Measurements from ENCODE around the gene DPM3. TPM values are rescaled to one million over a fixed set of nuclear protein-coding genes. Genes with fewer than 3 reads are reported as not detected.

Gene DPM3
- total and polyA plus RNA-seq, 2 experiments from 2014 or later, result 102 to 105 TPM

DNA sequence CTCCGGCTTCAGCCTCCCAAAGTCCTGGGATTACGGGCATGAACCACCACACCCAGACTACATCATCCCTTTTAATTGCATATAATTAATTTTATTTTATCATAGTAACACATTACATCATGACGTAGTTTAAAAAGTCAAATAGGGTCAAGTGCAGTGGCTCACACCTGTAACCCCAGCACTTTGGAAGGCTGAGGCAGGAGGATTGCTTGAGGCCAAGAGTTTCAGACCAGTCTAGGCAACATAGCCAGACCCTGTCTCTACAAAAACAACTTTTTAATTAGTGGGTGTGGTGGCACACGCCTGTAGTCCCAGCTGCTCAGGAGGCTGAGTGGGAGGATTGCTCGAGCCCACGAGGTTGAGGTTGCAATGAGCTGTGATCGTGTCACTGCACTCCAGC, 41.0 kb downstream of the DPM3 start:
- Histone ChIP-seq H3K4me1 (ENCODE audit: low read depth) (peaks cover 7% of the 10 kb centered on the region), H3K27me3 (no peaks in the 10 kb centered on the region), H3K36me3 (no peaks in the 10 kb centered on the region), H3K4me3 (no peak overlapping the region), H3K27ac (no peak overlapping the region), H3K9me3 (ENCODE audit: low read depth) (no peaks in the 10 kb centered on the region)
- TF ChIP-seq, protein P1, sequence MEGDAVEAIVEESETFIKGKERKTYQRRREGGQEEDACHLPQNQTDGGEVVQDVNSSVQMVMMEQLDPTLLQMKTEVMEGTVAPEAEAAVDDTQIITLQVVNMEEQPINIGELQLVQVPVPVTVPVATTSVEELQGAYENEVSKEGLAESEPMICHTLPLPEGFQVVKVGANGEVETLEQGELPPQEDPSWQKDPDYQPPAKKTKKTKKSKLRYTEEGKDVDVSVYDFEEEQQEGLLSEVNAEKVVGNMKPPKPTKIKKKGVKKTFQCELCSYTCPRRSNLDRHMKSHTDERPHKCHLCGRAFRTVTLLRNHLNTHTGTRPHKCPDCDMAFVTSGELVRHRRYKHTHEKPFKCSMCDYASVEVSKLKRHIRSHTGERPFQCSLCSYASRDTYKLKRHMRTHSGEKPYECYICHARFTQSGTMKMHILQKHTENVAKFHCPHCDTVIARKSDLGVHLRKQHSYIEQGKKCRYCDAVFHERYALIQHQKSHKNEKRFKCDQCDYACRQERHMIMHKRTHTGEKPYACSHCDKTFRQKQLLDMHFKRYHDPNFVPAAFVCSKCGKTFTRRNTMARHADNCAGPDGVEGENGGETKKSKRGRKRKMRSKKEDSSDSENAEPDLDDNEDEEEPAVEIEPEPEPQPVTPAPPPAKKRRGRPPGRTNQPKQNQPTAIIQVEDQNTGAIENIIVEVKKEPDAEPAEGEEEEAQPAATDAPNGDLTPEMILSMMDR (IDR thresholded peaks at IDR 0.05; ENCODE audit: low read depth, low read length), result no peak
- DNase-seq (ENCODE audit: low read depth in 1 of 2, low spot score in 1 of 2), result no peak

DNA sequence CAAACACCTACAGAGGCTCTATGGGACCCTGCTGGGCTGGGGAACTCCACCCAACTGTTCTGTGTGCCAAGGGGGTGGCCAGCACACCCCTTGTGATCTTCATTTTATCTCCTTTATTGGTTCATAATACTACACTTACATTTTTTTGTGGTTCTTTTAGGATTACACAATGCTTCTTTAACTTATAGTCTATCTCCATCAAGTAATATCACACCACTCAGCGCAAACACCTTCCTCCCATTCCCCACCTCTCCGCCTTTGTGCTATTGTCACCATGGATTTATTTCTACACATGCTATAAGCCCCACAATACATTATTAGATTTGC, 45.7 kb downstream of the DPM3 start:
- H3K4me1 ChIP-seq (ENCODE audit: low read depth), result peaks cover 14% of the 10 kb centered on the region
- no peaks in the 10 kb centered on the region for H3K36me3 ChIP-seq
- no peak overlapping the region for H3K4me3 ChIP-seq
- TF ChIP-seq, protein P1 (IDR thresholded peaks at IDR 0.05; ENCODE audit: low read depth, low read length), result no peak
- no peak for DNase-seq (ENCODE audit: low read depth in 1 of 2, low spot score in 1 of 2)
- H3K9me3 ChIP-seq (ENCODE audit: low read depth), result no peaks in the 10 kb centered on the region
- peak overlapping the region; percentile 84 for H3K27ac ChIP-seq
- H3K27me3 ChIP-seq, result no peaks in the 10 kb centered on the region

DNA sequence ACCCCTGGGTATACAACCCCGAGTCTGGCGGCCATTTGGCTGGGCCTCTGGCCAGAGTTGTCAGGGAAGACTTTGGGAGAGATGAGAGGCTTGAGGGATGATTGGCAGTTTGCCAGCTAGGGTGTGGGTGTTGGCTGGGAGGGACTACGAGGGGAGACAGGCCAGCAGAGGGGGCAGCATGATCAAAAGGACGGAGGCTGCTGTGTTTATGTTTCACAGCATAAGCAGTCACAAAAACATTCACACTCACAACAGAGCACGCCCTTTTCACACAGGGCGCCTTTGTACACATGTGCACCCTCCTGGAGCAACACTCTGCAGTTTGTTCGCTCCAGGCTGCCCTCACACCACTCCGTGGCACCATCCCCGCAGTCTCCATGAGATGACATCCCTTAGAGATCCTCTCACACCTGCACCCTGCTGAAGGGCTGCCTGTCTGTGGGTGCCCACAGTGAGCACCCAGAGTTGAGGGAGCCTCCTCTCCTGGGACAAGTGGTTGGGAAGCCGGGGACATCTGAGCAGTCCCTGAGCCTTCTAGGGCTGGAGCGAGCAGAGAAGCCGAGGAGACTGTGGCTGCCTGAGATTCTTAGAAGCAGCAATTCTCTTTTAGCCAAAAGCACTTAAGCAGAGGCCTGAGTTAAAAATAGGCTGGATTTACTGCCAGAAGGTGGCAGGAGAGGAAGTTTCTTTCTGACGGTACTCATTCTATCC, 46.3 kb downstream of the DPM3 start:
- no peaks in the 10 kb centered on the region for H3K36me3 ChIP-seq
- TF ChIP-seq, protein P1 (IDR thresholded peaks at IDR 0.05; ENCODE audit: low read depth, low read length), result peak; percentile 54
- peaks cover 14% of the 10 kb centered on the region for H3K4me1 ChIP-seq (ENCODE audit: low read depth)
- no peaks in the 10 kb centered on the region for H3K27me3 ChIP-seq
- no peaks in the 10 kb centered on the region for H3K9me3 ChIP-seq (ENCODE audit: low read depth)
- H3K27ac ChIP-seq, result peak overlapping the region; percentile 84
- no peak overlapping the region for H3K4me3 ChIP-seq
- DNase-seq (ENCODE audit: low read depth in 1 of 2, low spot score in 1 of 2), result peak; percentile 74 to 82

DNA sequence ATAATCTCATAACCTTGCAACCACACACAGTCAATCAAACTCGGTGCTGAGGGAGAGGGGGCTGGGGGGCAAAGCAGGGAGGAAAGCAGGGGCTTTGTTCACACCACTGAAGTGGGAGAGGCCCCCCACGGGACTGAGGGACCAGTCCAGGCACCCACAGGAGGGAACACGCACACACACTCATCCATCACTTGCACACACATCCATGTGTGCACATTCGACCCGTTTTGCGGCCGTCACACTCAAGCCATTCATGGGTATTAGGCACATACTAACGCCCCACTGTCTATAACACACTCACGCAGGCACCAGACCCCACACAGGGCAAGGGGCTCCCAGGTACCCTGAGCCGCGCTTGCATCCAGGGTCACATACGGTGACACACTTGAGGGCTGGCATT, 47.7 kb downstream of the DPM3 start:
- peaks cover 16% of the 10 kb centered on the region for H3K4me1 ChIP-seq (ENCODE audit: low read depth)
- no peak overlapping the region for H3K4me3 ChIP-seq
- no peak for DNase-seq (ENCODE audit: low read depth in 1 of 2, low spot score in 1 of 2)
- H3K36me3 ChIP-seq, result no peaks in the 10 kb centered on the region
- no peak overlapping the region for H3K27ac ChIP-seq
- no peaks in the 10 kb centered on the region for H3K27me3 ChIP-seq
- no peaks in the 10 kb centered on the region for H3K9me3 ChIP-seq (ENCODE audit: low read depth)
- TF ChIP-seq, protein P1 (IDR thresholded peaks at IDR 0.05; ENCODE audit: low read depth, low read length), result no peak

DNA sequence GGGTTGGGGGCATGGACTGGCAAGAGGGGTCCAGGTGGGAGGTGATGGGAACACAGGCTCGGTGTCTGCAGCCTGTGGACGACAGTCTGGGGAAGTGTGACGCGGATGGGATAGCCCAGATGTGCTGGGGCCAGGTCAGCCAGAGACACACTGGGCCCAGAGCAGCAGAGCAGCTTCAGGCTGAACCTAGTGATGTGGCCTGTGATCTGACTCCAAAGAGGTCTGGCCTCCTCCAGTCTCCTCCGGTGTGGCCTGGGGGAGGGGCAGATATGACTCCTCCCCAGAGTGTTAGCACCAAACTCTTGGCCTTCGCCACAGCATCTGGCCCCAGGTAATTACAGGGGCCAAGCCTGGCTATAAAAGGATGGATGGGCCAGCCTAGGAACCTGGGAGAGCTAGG, 48.2 kb downstream of the DPM3 start:
- no peaks in the 10 kb centered on the region for H3K27me3 ChIP-seq
- TF ChIP-seq, protein P1 (IDR thresholded peaks at IDR 0.05; ENCODE audit: low read depth, low read length), result no peak
- peaks cover 21% of the 10 kb centered on the region for H3K4me1 ChIP-seq (ENCODE audit: low read depth)
- no peak overlapping the region for H3K27ac ChIP-seq
- no peaks in the 10 kb centered on the region for H3K36me3 ChIP-seq
- no peak for DNase-seq (ENCODE audit: low read depth in 1 of 2, low spot score in 1 of 2)
- H3K4me3 ChIP-seq, result no peak overlapping the region
- H3K9me3 ChIP-seq (ENCODE audit: low read depth), result no peaks in the 10 kb centered on the region
